OCI-LY3 (cell line): Measurements from ENCODE around the gene RTN4R.
"Not testable (repeated sequence)": the region's sequence is repeated elsewhere in the genome, so short reads cannot be mapped to it uniquely, and the experiment has no call there.

Experiments used
- H2AFZ ChIP-seq: fragments of 200-600, 300-600 bp; shearing (Covaris generic); 2 replicates; pipeline ENCODE4 v1.6.0; 2014; ENCODE audit warnings: antibody characterized with exemption, low read depth, low read length
- H3K27ac ChIP-seq: fragments of 200-600, 300-600 bp; sonication (generic); 2 replicates; pipeline ENCODE4 v1.5.1; 2014; ENCODE audit warnings: mild to moderate bottlenecking, low read length, moderate library complexity, mixed read lengths
- H3K27me3 ChIP-seq: fragments of 200-600, 300-600 bp; sonication (generic); 2 replicates; pipeline ENCODE4 v1.6.1; 2014; ENCODE audit warnings: low read depth, low read length, mixed read lengths
- H3K36me3 ChIP-seq: fragments of 200-600, 300-600 bp; sonication (generic); replicated peaks from 2 replicates; pipeline ENCODE3; 2014; ENCODE audit warnings: low read depth, low read length, mixed read lengths
- H3K4me1 ChIP-seq: fragments of 300-600, 200-600 bp; sonication (generic); 2 replicates; pipeline ENCODE4 v1.6.1; 2014; ENCODE audit warnings: low read length, mixed read lengths
- H3K4me2 ChIP-seq: fragments of 200-600, 300-600 bp; sonication (generic); 2 replicates; pipeline ENCODE4 v1.6.1; 2014; ENCODE audit warnings: low read length, mixed read lengths
- H3K4me3 ChIP-seq: fragments of 300-600, 200-600 bp; sonication (generic); 2 replicates; pipeline ENCODE4 v1.5.1; 2014; ENCODE audit warnings: antibody characterized with exemption, mild to moderate bottlenecking, low read length, moderate library complexity
- H3K79me2 ChIP-seq: fragments of 300-600, 200-600 bp; shearing (Covaris generic); 2 replicates; pipeline ENCODE4 v1.6.1; 2014; ENCODE audit warnings: mild to moderate bottlenecking, low read length, mixed read lengths
- H3K9ac ChIP-seq: fragments of 300-600, 200-600 bp; shearing (Covaris generic); 2 replicates; pipeline ENCODE4 v1.6.0; 2014; ENCODE audit warnings: mild to moderate bottlenecking, low read length, moderate library complexity
- H3K9me3 ChIP-seq: fragments of 200-600, 300-600 bp; shearing (Covaris generic); 2 replicates; pipeline ENCODE4 v1.6.1; 2014; ENCODE audit warnings: low read length, mixed read lengths; ENCODE audit not compliant: insufficient read depth
- H4K20me1 ChIP-seq: fragments of 200-600, 300-600 bp; sonication (generic); 2 replicates; pipeline ENCODE4 v1.6.1; 2016; ENCODE audit warnings: low read length, mixed read lengths; ENCODE audit not compliant: insufficient read depth
- CTCF ChIP-seq: fragments of 200-600, 300-600 bp; sonication (generic); IDR thresholded peaks from 2 replicates; pipeline ENCODE4 v1.5.1; 2014; ENCODE audit warnings: antibody characterized with exemption, low read length, low read depth
- EZH2phosphoT487 ChIP-seq: fragments of 200-600 bp; shearing (Covaris generic); IDR thresholded peaks from 2 replicates; pipeline ENCODE4 v1.6.1; 2018; ENCODE audit warnings: antibody characterized with exemption, mixed run types, low read depth

The RTN4R gene

GRCh38 chr22:20279662-20280134 is 11.6 kb upstream of the RTN4R start:
- no peaks in the 10 kb centered on the region for H4K20me1 ChIP-seq
- H3K4me2 ChIP-seq = no peak overlapping the region
- TF ChIP-seq EZH2phosphoT487 (no peak), CTCF (no peak)
- H3K27me3 ChIP-seq = peaks cover 5% of the 10 kb centered on the region
- no peak overlapping the region for H2AFZ ChIP-seq
- H3K9me3 ChIP-seq = no peaks in the 10 kb centered on the region
- no peak overlapping the region for H3K27ac ChIP-seq
- H3K36me3 ChIP-seq = no peaks in the 10 kb centered on the region
- H3K79me2 ChIP-seq = no peaks in the 10 kb centered on the region
- H3K4me3 ChIP-seq = no peak overlapping the region
- no peak overlapping the region for H3K9ac ChIP-seq
- no peaks in the 10 kb centered on the region for H3K4me1 ChIP-seq

- not testable (repeated sequence) for H3K4me1 ChIP-seq, H3K4me2 ChIP-seq, H4K20me1 ChIP-seq, H3K27me3 ChIP-seq, H3K9ac ChIP-seq, H2AFZ ChIP-seq, H3K36me3 ChIP-seq, H3K4me3 ChIP-seq, H3K79me2 ChIP-seq, H3K27ac ChIP-seq, H3K9me3 ChIP-seq
Observed at GRCh38 chr22:20278726-20279490, 10.8 kb upstream of the RTN4R start.

- not testable (repeated sequence) for H3K27ac ChIP-seq, H3K4me3 ChIP-seq, H2AFZ ChIP-seq, H3K9ac ChIP-seq, H3K4me2 ChIP-seq, H3K9me3 ChIP-seq, H3K27me3 ChIP-seq, H3K4me1 ChIP-seq, H3K79me2 ChIP-seq, H3K36me3 ChIP-seq, H4K20me1 ChIP-seq
Observed at GRCh38 chr22:20277936-20278635, 10.0 kb upstream of the RTN4R start.

- H3K9ac ChIP-seq = no peak overlapping the region
- no peaks in the 10 kb centered on the region; the same call in 1 of the 2 replicates for H3K27me3 ChIP-seq
- H3K27ac ChIP-seq = no peak overlapping the region
- H3K4me1 ChIP-seq = no peaks in the 10 kb centered on the region
- no peak overlapping the region for H3K4me2 ChIP-seq
- H3K4me3 ChIP-seq = no peak overlapping the region
- H3K79me2 ChIP-seq = no peaks in the 10 kb centered on the region
- H3K9me3 ChIP-seq = no peaks in the 10 kb centered on the region
- no peak for TF ChIP-seq EZH2phosphoT487
- TF ChIP-seq CTCF = no peak
- H2AFZ ChIP-seq = no peak overlapping the region
- no peaks in the 10 kb centered on the region for H3K36me3 ChIP-seq
- H4K20me1 ChIP-seq = no peaks in the 10 kb centered on the region
Observed at GRCh38 chr22:20276468-20276867, 8.3 kb upstream of the RTN4R start.

GRCh38 chr22:20275836-20276235 is 7.7 kb upstream of the RTN4R start:
- Histone ChIP-seq H3K4me2 (no peak overlapping the region), H3K9ac (no peak overlapping the region), H3K4me3 (no peak overlapping the region), H3K79me2 (no peaks in the 10 kb centered on the region), H4K20me1 (no peaks in the 10 kb centered on the region), H3K9me3 (no peaks in the 10 kb centered on the region), H3K36me3 (no peaks in the 10 kb centered on the region), H3K27me3 (no peaks in the 10 kb centered on the region), H3K27ac (no peak overlapping the region), H3K4me1 (no peaks in the 10 kb centered on the region), H2AFZ (no peak overlapping the region)
- no peak for TF ChIP-seq EZH2phosphoT487
- no peak for TF ChIP-seq CTCF

GRCh38 chr22:20275325-20275724 is 7.2 kb upstream of the RTN4R start:
- not testable (repeated sequence) for H2AFZ ChIP-seq, H3K4me3 ChIP-seq, H3K9me3 ChIP-seq, H3K9ac ChIP-seq, H3K4me2 ChIP-seq, H4K20me1 ChIP-seq, H3K4me1 ChIP-seq, H3K79me2 ChIP-seq, H3K27ac ChIP-seq, H3K36me3 ChIP-seq, H3K27me3 ChIP-seq

- not testable (repeated sequence) for H3K4me1 ChIP-seq, H3K9ac ChIP-seq, H4K20me1 ChIP-seq, H3K36me3 ChIP-seq, H3K4me2 ChIP-seq, H2AFZ ChIP-seq, H3K4me3 ChIP-seq, H3K79me2 ChIP-seq, H3K9me3 ChIP-seq, H3K27ac ChIP-seq, H3K27me3 ChIP-seq
Observed at GRCh38 chr22:20274374-20274773, 6.3 kb upstream of the RTN4R start.
